HEK293T (cell line): ENCODE results near the gene MGST2.

ENCODE experiments used
- CTBP1 ChIP-seq: fragments of 450-650 bp; IDR thresholded peaks from 2 replicates; pipeline ENCODE4 v1.6.1; 2016; ENCODE audit warnings: borderline replicate concordance
- HDGF ChIP-seq: fragments of 450-650 bp; IDR thresholded peaks from 2 replicates; pipeline ENCODE4 v1.6.1; 2017; ENCODE audit warnings: antibody characterized with exemption, borderline replicate concordance
- SUZ12 ChIP-seq: fragments of 450-650 bp; IDR thresholded peaks from 2 replicates; pipeline ENCODE4 v1.6.1; 2016; ENCODE audit warnings: mild to moderate bottlenecking

DNA sequence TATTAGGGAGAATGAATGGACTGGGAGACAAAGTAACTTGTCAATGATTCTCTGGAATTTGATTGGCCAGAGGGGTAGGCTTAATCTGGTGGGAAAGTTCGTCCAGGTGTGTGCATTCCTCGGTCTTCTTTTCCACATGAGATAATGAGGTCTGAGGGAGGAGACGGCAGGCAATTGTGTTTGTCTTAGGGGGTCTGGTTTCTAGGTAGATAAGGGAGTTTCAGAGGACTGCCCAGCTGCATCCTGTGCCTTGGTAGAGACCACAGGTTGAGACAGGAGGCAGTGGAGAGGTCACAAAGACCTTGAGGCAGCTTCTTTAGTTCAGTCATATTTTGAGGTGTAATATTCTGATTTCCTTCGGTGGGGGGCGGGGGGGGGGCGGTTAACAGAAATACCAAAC, 4.3 kb downstream of the MGST2 start:
- TF ChIP-seq SUZ12 (no peak), HDGF (no peak), CTBP1 (no peak)
